ENCODE measurements around the gene TMEM19.

TMEM19 gene

DNA sequence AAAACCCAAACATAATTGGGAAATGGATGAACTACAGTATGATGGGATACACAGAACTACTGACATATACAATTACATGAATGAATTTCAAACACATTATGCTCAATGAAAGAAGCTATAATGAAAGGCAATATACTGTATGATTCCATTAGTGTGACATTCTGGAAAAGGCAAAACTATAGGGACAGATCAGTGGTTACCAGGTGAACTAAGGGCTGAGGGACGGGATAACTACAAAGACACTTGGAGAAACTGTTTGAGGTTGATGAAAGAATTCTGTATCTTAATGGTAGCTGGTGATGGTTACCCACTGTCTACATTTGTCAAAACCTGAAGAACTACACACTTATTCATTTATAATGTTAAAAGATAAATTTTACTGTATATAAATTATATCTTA is 30.0 kb upstream of the TMEM19 start:
- H3K4me3 Mint-ChIP-seq = peak overlapping the region; percentile 70

DNA sequence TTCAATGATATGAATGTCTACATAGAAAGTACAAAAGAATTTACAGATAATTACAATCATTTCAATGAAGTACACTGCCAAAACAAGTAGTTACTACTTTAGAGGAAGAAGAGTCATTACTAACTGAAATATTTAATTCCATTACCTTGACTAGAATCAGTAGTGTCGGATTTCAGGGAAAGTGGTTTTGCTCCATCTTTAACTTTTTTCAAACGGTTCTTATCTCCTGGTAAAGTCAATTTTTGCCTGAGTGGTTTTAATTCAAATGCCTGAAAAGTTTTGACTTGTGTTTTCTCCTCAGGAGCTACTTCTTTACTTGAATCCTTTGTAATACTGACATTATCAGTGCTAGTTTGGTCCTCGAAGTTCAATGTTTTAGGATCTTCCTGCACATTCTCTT is 29.1 kb upstream of the TMEM19 start:
- Mint-ChIP-seq H3K4me3 (peak overlapping the region; percentile 32), H3K27ac (no peak overlapping the region), H3K36me3 (ENCODE audit: low read depth) (peaks cover 28% of the 10 kb centered on the region), H3K27me3 (ENCODE audit: low read depth) (no peaks in the 10 kb centered on the region), H3K4me1 (ENCODE audit: low read depth) (peaks cover 40% of the 10 kb centered on the region), H3K9me3 (no peaks in the 10 kb centered on the region)
- no peak for DNase-seq (ENCODE audit: low spot score)

More for the DNA sequence above, 30.0 kb upstream of the TMEM19 start:
- H3K4me1 Mint-ChIP-seq (ENCODE audit: low read depth) = peaks cover 38% of the 10 kb centered on the region
- peaks cover 26% of the 10 kb centered on the region for H3K36me3 Mint-ChIP-seq (ENCODE audit: low read depth)
- H3K9me3 Mint-ChIP-seq = no peaks in the 10 kb centered on the region
- peak overlapping the region; percentile 77 for H3K27ac Mint-ChIP-seq
- no peak for DNase-seq (ENCODE audit: low spot score)
- H3K27me3 Mint-ChIP-seq (ENCODE audit: low read depth) = no peaks in the 10 kb centered on the region

DNA sequence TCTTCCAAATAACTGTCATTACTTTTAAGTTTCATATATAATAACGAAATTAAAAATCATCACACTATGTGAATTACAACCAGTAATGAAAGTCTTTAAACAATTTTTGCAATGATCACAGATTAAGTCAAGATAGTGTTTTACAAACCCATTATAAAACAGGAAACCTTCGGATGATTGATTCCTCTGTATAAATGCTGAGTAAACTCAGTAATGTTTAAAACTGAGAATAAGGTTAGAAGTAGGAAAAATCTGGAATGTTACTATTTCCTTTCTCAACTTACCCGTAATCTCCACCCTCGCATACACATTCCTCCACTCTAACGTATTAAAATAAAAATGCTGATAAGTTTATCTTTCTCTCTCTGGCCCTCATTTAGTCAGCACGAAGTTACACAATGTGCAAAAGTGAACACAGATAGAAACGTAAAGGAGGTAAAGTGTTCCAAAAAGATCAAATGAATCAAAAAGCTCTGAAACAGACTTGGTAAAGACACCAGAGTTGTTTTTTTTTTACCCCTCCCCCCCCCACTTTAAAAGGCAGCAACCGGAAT is 23.8 kb upstream of the TMEM19 start:
- no peak for DNase-seq (ENCODE audit: low spot score)
- Mint-ChIP-seq H3K27me3 (ENCODE audit: low read depth) (no peaks in the 10 kb centered on the region), H3K27ac (peak overlapping the region; percentile 100), H3K9me3 (no peaks in the 10 kb centered on the region), H3K4me1 (ENCODE audit: low read depth) (peaks cover 33% of the 10 kb centered on the region), H3K36me3 (ENCODE audit: low read depth) (peaks cover 38% of the 10 kb centered on the region), H3K4me3 (peak overlapping the region; percentile 99)

DNA sequence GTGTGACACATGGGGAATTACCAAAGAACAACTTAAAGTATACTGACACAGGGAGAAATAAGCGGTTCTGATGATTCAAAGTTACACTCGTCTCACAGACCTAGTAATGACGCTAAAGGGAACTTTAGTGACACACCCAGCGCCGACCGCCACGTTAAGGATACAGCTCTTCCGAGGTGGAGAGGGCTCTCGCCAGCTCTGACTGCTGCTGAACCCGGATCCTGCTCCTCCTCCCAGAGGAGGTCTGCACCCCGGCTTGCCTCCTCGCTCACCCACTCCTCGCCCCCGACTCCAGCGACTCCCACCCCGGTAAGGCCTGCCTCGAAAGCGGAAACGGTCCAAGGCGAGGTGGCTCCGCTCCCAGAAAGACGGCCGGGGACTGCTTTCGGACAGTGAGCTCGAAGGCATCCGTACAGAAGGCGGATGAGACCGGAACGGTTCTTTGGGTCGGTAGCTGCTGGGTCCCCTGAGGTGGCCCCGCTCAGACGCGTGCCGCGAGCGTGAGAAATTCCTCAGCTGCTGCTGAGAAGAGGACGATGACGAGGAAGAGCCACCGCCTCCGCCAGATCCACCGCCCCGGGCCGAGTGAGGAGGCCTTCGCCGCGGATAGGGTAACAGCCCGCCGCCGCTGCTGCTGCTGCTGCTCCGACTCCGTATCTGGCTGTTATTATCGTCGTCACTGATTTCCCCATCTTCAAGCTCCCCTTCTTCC is 22.9 kb upstream of the TMEM19 start:
- Mint-ChIP-seq H3K9me3 (no peaks in the 10 kb centered on the region), H3K27me3 (ENCODE audit: low read depth) (no peaks in the 10 kb centered on the region), H3K27ac (peak overlapping the region; percentile 100), H3K4me1 (ENCODE audit: low read depth) (peaks cover 32% of the 10 kb centered on the region), H3K4me3 (peak overlapping the region; percentile 99), H3K36me3 (ENCODE audit: low read depth) (peaks cover 38% of the 10 kb centered on the region)
- DNase-seq (ENCODE audit: low spot score) = peak; percentile 74

DNA sequence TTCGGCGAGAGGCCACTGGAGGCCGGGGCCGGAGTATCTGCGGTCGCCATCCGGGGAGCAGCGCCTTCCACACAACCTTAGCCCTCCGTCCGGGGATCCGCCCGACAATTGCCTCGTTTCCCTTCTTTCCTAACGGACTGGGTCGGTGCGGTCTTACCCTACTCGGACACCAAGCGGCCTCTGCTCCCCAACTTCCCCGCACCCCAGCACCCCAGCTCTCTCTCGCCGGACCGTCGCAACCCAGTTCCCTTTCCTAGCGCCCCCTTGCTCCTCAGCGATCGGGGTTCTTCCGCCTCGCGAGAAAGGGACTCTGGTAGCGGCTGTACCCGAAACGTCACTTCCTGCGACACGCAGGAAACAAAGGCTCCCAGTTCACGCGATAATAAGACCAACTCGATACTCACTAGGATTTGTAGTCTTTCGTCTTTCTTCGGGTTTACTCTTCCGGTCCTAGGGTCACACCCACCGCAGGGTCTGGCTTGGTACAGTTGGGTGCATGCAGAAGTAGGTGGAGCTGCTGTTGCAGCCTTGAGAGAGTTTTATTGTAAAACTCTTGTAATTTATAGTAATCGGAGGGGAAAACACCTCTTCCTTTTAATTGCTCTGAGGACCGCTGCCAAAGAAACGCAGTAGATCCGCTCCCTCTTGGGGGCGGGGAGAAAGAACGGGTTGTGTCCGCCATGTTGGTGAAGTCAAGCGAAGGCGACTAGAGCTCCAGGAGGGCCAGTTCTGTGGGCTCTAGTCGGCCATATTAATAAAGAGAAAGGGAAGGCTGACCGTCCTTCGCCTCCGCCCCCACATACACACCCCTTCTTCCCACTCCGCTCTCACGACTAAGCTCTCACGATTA is 22.1 kb upstream of the TMEM19 start, which contains the start of the genes THAP2 and ZFC3H1:
TSS of gene THAP2 (plus strand) at position 741 of the 850 bp plus-strand sequence. CDS start 209 bp downstream, outside the sequence.
TSS of gene ZFC3H1 (minus strand) at position 288 of the 850 bp plus-strand sequence. CDS start at position 50, 238 bp downstream.
- Mint-ChIP-seq H3K27ac (peak within 1 kb of the TSS; percentile 100), H3K4me3 (peak within 1 kb of the TSS; percentile 99), H3K9me3 (no peaks in the 10 kb centered on the region), H3K27me3 (ENCODE audit: low read depth) (no peaks in the 10 kb centered on the region), H3K4me1 (ENCODE audit: low read depth) (peaks cover 29% of the 10 kb centered on the region), H3K36me3 (ENCODE audit: low read depth) (peaks cover 35% of the 10 kb centered on the region)
- DNase-seq (ENCODE audit: low spot score) = peak; percentile 94

DNA sequence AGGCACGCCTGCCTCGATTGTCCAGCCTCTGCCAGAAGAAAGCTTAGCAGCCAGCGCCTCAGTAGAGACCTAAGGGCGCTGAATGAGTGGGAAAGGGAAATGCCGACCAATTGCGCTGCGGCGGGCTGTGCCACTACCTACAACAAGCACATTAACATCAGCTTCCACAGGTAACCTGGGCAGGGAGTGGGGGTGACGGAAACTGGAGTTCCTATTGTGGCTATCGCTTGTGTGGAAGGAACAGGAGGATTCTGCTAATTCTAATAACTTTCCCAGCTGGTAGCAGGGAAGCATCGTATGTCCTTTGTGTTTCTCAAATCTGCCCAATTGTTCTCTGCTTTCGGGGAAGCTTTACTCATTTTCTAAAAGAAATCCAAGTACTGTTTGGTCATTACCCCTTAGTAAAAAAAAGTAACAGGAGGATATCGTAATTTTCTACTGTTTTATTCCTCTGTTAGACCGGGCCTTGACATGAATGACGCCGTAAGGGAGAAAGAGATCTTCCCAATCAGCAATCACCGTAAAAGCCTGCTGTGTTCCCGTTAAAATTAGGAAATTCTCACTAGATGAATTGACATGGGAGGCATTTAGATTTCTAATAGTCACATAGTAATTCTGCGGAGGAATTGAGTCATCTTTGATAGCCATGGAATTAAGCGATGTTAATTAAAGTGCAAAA is 21.3 kb upstream of the TMEM19 start:
- peaks cover 21% of the 10 kb centered on the region for H3K4me1 Mint-ChIP-seq (ENCODE audit: low read depth)
- DNase-seq (ENCODE audit: low spot score) = no peak
- H3K4me3 Mint-ChIP-seq = peak overlapping the region; percentile 99
- no peaks in the 10 kb centered on the region for H3K9me3 Mint-ChIP-seq
- H3K27me3 Mint-ChIP-seq (ENCODE audit: low read depth) = no peaks in the 10 kb centered on the region
- peaks cover 28% of the 10 kb centered on the region for H3K36me3 Mint-ChIP-seq (ENCODE audit: low read depth)
- H3K27ac Mint-ChIP-seq = peak overlapping the region; percentile 100

DNA sequence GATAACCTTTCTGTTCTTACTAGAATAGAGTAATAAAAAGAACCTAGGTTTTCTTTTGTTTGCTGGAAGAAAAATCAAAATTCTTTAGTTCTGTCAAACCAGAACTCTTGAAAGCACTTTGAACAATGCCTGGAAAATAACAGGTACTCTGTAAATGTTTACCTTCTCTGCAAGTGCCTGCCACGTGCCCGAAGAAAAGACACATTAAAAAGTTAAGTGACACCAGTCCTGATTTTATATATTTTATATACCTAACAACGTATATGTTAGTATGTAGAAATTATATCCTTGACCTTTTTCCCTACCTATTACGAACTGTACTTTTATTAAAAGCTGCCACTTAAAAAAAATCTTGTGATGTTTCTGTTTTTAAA is 20.8 kb upstream of the TMEM19 start:
- Mint-ChIP-seq H3K4me1 (ENCODE audit: low read depth) (peaks cover 21% of the 10 kb centered on the region), H3K4me3 (peak overlapping the region; percentile 99), H3K9me3 (no peaks in the 10 kb centered on the region), H3K36me3 (ENCODE audit: low read depth) (peaks cover 24% of the 10 kb centered on the region), H3K27ac (peak overlapping the region; percentile 100), H3K27me3 (ENCODE audit: low read depth) (no peaks in the 10 kb centered on the region)
- no peak for DNase-seq (ENCODE audit: low spot score)

DNA sequence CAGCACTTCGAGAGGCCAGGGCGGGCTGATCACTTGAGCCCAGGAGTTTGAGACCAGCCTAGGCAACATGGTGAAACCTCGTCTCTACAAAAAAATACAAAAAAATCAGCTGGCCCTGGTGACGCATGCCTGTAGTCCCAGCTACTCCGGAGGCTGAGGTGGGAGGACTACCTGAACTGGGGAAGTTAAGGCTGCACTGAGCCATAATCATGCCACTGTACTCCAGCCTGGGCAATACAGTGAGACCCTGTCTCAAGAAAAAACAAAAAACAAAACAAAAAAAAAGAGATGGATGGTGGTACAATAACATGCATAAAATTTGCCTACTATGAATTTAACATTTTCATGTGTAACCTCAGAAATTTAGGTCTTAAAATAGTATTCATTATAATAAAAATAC is 19.6 kb upstream of the TMEM19 start:
- no peaks in the 10 kb centered on the region for H3K27me3 Mint-ChIP-seq (ENCODE audit: low read depth)
- peaks cover 24% of the 10 kb centered on the region for H3K4me1 Mint-ChIP-seq (ENCODE audit: low read depth)
- no peaks in the 10 kb centered on the region for H3K9me3 Mint-ChIP-seq
- DNase-seq (ENCODE audit: low spot score) = no peak
- H3K4me3 Mint-ChIP-seq = no peak overlapping the region
- H3K36me3 Mint-ChIP-seq (ENCODE audit: low read depth) = peaks cover 21% of the 10 kb centered on the region
- no peak overlapping the region for H3K27ac Mint-ChIP-seq

DNA sequence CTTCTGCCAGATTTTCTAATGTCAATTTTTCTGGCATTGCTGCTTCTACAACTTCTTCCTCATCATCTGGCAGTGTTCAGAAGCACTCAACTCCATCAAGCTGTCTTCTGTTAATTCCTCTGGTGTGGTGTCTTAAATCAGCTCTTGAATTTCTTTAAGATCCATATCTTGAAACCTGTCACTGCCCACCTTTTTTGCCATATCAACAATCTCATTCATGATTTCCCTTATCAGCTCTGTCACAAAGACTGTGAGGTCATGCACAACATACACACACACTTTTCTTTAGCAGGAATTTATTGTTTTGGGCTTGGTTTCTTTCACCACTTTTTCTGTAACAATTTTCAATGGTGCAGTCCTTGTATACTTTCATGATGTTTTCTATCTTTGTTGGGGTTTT is 14.6 kb upstream of the TMEM19 start:
- H3K27ac Mint-ChIP-seq = no peak overlapping the region

DNA sequence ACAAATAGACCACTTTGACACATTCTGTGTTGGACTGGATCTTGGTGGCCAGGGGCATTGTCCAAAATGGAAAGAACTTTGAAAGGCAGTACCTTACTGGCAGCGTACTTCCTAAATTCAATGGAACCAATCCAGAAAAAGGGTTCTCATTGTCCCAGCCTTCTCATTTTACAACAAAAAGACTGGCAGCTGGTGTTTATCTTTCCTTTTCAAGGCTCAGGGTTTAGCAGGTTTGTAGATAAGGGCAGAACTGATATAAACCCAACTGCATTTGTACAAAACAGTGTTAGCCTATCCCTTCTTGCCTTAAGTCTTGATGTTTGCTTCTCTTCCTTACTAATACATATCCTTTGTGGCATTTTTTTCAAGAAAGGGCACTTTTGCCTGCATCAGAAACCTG is 14.1 kb upstream of the TMEM19 start:
- Mint-ChIP-seq H3K36me3 (ENCODE audit: low read depth) (peaks cover 11% of the 10 kb centered on the region), H3K27ac (no peak overlapping the region), H3K4me3 (no peak overlapping the region), H3K9me3 (no peaks in the 10 kb centered on the region), H3K4me1 (ENCODE audit: low read depth) (peaks cover 16% of the 10 kb centered on the region), H3K27me3 (ENCODE audit: low read depth) (no peaks in the 10 kb centered on the region)
- no peak for DNase-seq (ENCODE audit: low spot score)

More for the DNA sequence above, 14.6 kb upstream of the TMEM19 start:
- Mint-ChIP-seq H3K9me3 (no peaks in the 10 kb centered on the region), H3K4me3 (no peak overlapping the region), H3K27me3 (ENCODE audit: low read depth) (no peaks in the 10 kb centered on the region), H3K4me1 (ENCODE audit: low read depth) (peaks cover 16% of the 10 kb centered on the region), H3K36me3 (ENCODE audit: low read depth) (peaks cover 8% of the 10 kb centered on the region)
- no peak for DNase-seq (ENCODE audit: low spot score)

DNA sequence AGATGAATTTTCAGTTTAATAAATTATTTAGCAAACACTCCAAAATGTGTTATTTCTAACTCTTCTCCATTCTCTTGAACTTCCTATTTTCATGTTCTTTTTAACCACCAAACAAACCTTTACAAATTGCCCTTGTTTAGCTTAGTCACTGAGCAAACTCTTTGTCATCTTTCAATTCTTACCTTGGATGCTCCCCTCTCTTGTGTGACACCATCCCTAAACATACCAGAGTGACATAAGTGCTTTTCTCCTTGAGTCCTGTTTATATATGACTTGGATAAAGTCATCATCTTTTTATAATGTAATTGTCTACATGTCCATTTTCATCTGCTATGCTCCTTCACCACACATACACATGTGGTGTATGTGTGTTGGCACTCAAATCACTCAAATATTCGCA is 3.4 kb upstream of the TMEM19 start:
- Mint-ChIP-seq H3K27me3 (ENCODE audit: low read depth) (no peaks in the 10 kb centered on the region), H3K9me3 (no peaks in the 10 kb centered on the region), H3K36me3 (ENCODE audit: low read depth) (no peaks in the 10 kb centered on the region), H3K27ac (no peak overlapping the region), H3K4me3 (no peak overlapping the region), H3K4me1 (ENCODE audit: low read depth) (peaks cover 11% of the 10 kb centered on the region)
- no peak for DNase-seq (ENCODE audit: low spot score)

DNA sequence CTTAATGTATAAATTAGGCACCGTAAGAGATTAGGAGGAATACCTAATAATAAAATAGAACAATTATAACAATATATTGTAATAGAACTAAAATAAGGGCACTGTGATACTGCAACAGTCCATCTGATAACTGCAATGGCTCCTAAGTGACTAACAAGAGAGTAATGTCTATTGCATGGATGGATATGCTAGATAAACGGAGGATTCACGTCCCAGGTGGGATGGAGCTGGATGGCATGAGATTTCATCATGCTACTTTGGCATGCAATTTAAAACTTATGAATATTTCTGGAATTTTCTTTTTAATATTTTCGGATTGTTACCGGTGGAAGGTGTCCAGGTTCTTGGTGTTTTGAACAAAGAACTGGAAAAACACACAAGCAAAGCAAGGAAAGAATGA is 2.2 kb upstream of the TMEM19 start:
- Mint-ChIP-seq H3K27me3 (ENCODE audit: low read depth) (no peaks in the 10 kb centered on the region), H3K4me3 (no peak overlapping the region), H3K27ac (no peak overlapping the region), H3K36me3 (ENCODE audit: low read depth) (no peaks in the 10 kb centered on the region), H3K4me1 (ENCODE audit: low read depth) (peaks cover 18% of the 10 kb centered on the region), H3K9me3 (no peaks in the 10 kb centered on the region)
- DNase-seq (ENCODE audit: low spot score) = no peak

DNA sequence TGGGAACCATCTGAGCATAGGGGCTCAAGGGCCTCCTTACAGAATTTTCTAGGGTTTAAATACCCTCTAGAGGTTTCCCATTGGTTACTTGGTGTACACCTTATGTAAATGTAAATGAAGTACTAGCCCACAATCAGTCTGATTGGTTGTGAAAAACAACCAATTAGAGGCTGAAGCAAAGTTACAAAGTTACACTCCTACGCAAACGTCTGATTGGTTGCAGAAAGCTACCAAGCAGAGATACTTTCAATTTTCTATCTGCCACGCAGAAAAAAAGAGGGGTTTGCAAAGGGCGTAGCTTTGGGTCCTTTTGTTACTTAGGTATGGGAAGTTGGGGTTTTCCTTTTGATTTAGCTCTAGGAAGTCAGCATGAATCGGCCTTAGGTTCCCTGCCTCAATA is 1.8 kb upstream of the TMEM19 start:
- peak overlapping the region; percentile 72 for H3K4me3 Mint-ChIP-seq
- no peaks in the 10 kb centered on the region for H3K27me3 Mint-ChIP-seq (ENCODE audit: low read depth)
- H3K27ac Mint-ChIP-seq = peak overlapping the region; percentile 65
- DNase-seq (ENCODE audit: low spot score) = no peak
- no peaks in the 10 kb centered on the region for H3K36me3 Mint-ChIP-seq (ENCODE audit: low read depth)
- no peaks in the 10 kb centered on the region for H3K9me3 Mint-ChIP-seq
- peaks cover 18% of the 10 kb centered on the region for H3K4me1 Mint-ChIP-seq (ENCODE audit: low read depth)
